ENCODE data around the gene EP400. TPM values are rescaled to one million over a fixed set of nuclear protein-coding genes. Genes with fewer than 3 reads are reported as not detected.

EP400 gene
- polyA plus RNA-seq, 3 donors, result 34.1 to 44.8 (median 43.1) TPM

- no peak for DNase-seq
These were observed 167.8 kb downstream of the EP400 start for GRCh38 chr12:132117558-132117875.

GRCh38 chr12:132118876-132119275 is 169.1 kb downstream of the EP400 start:
- no peak for DNase-seq

- DNase-seq, result no peak
These were observed 171.5 kb downstream of the EP400 start for GRCh38 chr12:132121283-132121682.

- no peak for DNase-seq
These were observed 174.4 kb downstream of the EP400 start for GRCh38 chr12:132123970-132124765.

GRCh38 chr12:132124766-132125425 is 175.2 kb downstream of the EP400 start:
- no peak for DNase-seq

- DNase-seq, result no peak
These were observed 176.0 kb downstream of the EP400 start for GRCh38 chr12:132125736-132126135.

GRCh38 chr12:132127041-132127440 is 177.3 kb downstream of the EP400 start:
- no peak for DNase-seq

GRCh38 chr12:132129007-132129406 is 179.3 kb downstream of the EP400 start:
- no peak for DNase-seq

GRCh38 chr12:132130690-132131089 is 180.9 kb downstream of the EP400 start:
- DNase-seq, result no peak

Other genes starting within 250 kb of the EP400 start
- gene SFSWAP, start 238.9 kb upstream of the EP400 start, polyA plus RNA-seq (ENCODE audit: insufficient read length in 3 of 3), result 10 to 100 TPM; 44.7 to 61.5 (median 55.2) TPM
- 1 to 10 TPM in 2 of 3 donors, under 1 TPM in 1; 0.81 to 1.6 (median 1.2) TPM for gene MMP17, start 121.5 kb upstream of the EP400 start, polyA plus RNA-seq (ENCODE audit: insufficient read length in 3 of 3)
- gene ULK1, start 55.3 kb upstream of the EP400 start, polyA plus RNA-seq (ENCODE audit: insufficient read length in 3 of 3), result 10 to 100 TPM; 34.0 to 45.6 (median 36.4) TPM
- gene PUS1, start 20.7 kb upstream of the EP400 start, polyA plus RNA-seq (ENCODE audit: insufficient read length in 3 of 3), result 10 to 100 TPM; 19.1 to 25.1 (median 22.1) TPM
- 10 to 100 TPM; 15.2 to 25.7 (median 21.5) TPM for gene DDX51, start 194.4 kb downstream of the EP400 start, polyA plus RNA-seq (ENCODE audit: insufficient read length in 3 of 3)
- 10 to 100 TPM; 16.1 to 22.8 (median 21.0) TPM for gene NOC4L, start 194.5 kb downstream of the EP400 start, polyA plus RNA-seq (ENCODE audit: insufficient read length in 3 of 3)

Measured in renal pelvis (tissue), 4 donors.